Endothelial cell of umbilical vein (primary cell): ENCODE data around the gene SNX30. TPM values are rescaled to one million over a fixed set of nuclear protein-coding genes. Genes with fewer than 3 reads are reported as not detected.

Experiments used
- BruUV-seq: library from RNA; stranded (reverse); fragments of 400-500 nt; replicated peaks from 2 replicates; lab custom pipeline; 2021; lab: Mats Ljungman, UMichigan
- CTCF ChIA-PET: fragments of 300-600, 350-600 bp; sonication (Branson Sonifier 250); formaldehyde crosslinking; loops from one replicate; lab custom pipeline; 2021; ENCODE audit warnings: antibody characterized with exemption, inconsistent platforms; lab: Charles Lee
- POLR2A ChIA-PET: fragments of 300-600, 350-600 bp; sonication (Branson Sonifier 250); formaldehyde crosslinking; loops from one replicate; lab custom pipeline; 2021; ENCODE audit warnings: antibody characterized with exemption, inconsistent platforms; lab: Charles Lee
- DNase-seq: peaks from one replicate; pipeline ENCODE4 v3.0.0-alpha.2; 2011; ENCODE audit warnings: low read depth, low spot score
- FAIRE-seq: peaks from 2 replicates; lab custom pipeline; 2011; peaks lifted over from hg19 to GRCh38; lab: Jason Lieb, UNC
- H2AFZ ChIP-seq: 2 replicates; pipeline ENCODE4 v1.6.0; 2012; ENCODE audit warnings: low read depth, low read length, control low read depth, inconsistent platforms
- H3K27ac ChIP-seq: 2 replicates; pipeline ENCODE4 v1.5.1; 2011; ENCODE audit warnings: low read depth, mild to moderate bottlenecking, control low read depth, low read length, moderate library complexity; ENCODE audit not compliant: insufficient read depth
- H3K27me3 ChIP-seq, 2 experiments: 2 replicates each; pipeline versions ENCODE4 v1.6.0 to v1.6.1; 2011; ENCODE audit warnings: low read length in 2 of 2, mixed read lengths in 1 of 2; ENCODE audit not compliant: control insufficient read depth in 2 of 2, insufficient read depth in 2 of 2
- H3K36me3 ChIP-seq, 2 experiments: 2 replicates in 1 of 2; 3 replicates in 1 of 2; pipeline ENCODE4 v1.5.1; 2011; ENCODE audit warnings: low read length in 2 of 2, mild to moderate bottlenecking in 1 of 2, moderate library complexity in 1 of 2; ENCODE audit not compliant: control insufficient read depth in 2 of 2, insufficient read depth in 2 of 2; ENCODE audit errors: extremely low read depth in 1 of 2
- H3K4me1 ChIP-seq: 3 replicates; pipeline ENCODE4 v1.5.1; 2011; ENCODE audit warnings: mild to moderate bottlenecking, low read length; ENCODE audit not compliant: control insufficient read depth, insufficient read depth; ENCODE audit errors: extremely low read depth
- H3K4me2 ChIP-seq: 2 replicates; pipeline ENCODE4 v1.6.1; 2011; ENCODE audit warnings: low read length, control low read depth, mixed read lengths; ENCODE audit not compliant: insufficient read depth
- H3K4me3 ChIP-seq, 3 experiments: fragments of 200-600 bp in 1 of 3; sonication (generic), shearing (Covaris generic) in 1 of 3; replicated peaks in 1 of 3; 2 replicates each; pipeline ENCODE4 v1.5.1; 2011 to 2016; ENCODE audit warnings: control low read depth in 3 of 3, low read length in 3 of 3, mild to moderate bottlenecking in 2 of 3, inconsistent platforms in 1 of 3, low read depth in 1 of 3, moderate library complexity in 1 of 3; ENCODE audit not compliant: insufficient read depth in 1 of 3
- H3K79me2 ChIP-seq: 2 replicates; pipeline ENCODE4 v1.6.0; 2012; ENCODE audit warnings: low read length, inconsistent platforms; ENCODE audit not compliant: control insufficient read depth, insufficient read depth
- H3K9ac ChIP-seq: replicated peaks from 2 replicates; pipeline ENCODE3; 2011; ENCODE audit warnings: low read length, control low read depth; ENCODE audit not compliant: insufficient read depth; ENCODE audit errors: extremely low read depth
- H3K9me1 ChIP-seq: replicated peaks from 3 replicates; pipeline ENCODE4 v1.6.0; 2011; ENCODE audit warnings: mild to moderate bottlenecking, low read length; ENCODE audit not compliant: control insufficient read depth, insufficient read depth; ENCODE audit errors: extremely low read depth
- H3K9me3 ChIP-seq: replicated peaks from 2 replicates; pipeline ENCODE4 v1.5.1; 2012; ENCODE audit warnings: low read length, inconsistent platforms; ENCODE audit not compliant: control insufficient read depth, insufficient read depth
- H4K20me1 ChIP-seq: replicated peaks from 2 replicates; pipeline ENCODE3; 2011; ENCODE audit warnings: mild to moderate bottlenecking, low read length; ENCODE audit not compliant: control insufficient read depth, insufficient read depth; ENCODE audit errors: extremely low read depth
- EZH2 ChIP-seq: IDR thresholded peaks from 2 replicates; pipeline ENCODE4 v1.6.1; 2012; ENCODE audit warnings: borderline replicate concordance, low read depth, mild to moderate bottlenecking, moderate library complexity, low read length, inconsistent platforms; ENCODE audit not compliant: severe bottlenecking
- FOS ChIP-seq: IDR thresholded peaks from 2 replicates; pipeline ENCODE4 v1.6.1; 2011; ENCODE audit warnings: mild to moderate bottlenecking, low read length, moderate library complexity, borderline replicate concordance; ENCODE audit not compliant: insufficient read depth
- GATA2 ChIP-seq: IDR thresholded peaks from 2 replicates; pipeline ENCODE4 v1.7.0; 2011; ENCODE audit warnings: low read depth, mild to moderate bottlenecking, moderate library complexity, mixed read lengths, low read length; ENCODE audit not compliant: insufficient read length, insufficient read depth
- JUN ChIP-seq: IDR thresholded peaks from 2 replicates; pipeline ENCODE4 v1.6.1; 2011; ENCODE audit warnings: borderline replicate concordance, low read depth; ENCODE audit not compliant: insufficient read length, insufficient read depth
- MYC ChIP-seq: IDR thresholded peaks from one replicate; pipeline ENCODE4 v1.6.1; 2011; ENCODE audit warnings: mild to moderate bottlenecking, low read depth, low read length
- POLR2A ChIP-seq: IDR thresholded peaks from 2 replicates; pipeline ENCODE4 v1.6.1; 2012; ENCODE audit warnings: low read depth, mild to moderate bottlenecking, control low read depth, low read length
- POLR2AphosphoS5 ChIP-seq: IDR thresholded peaks from 2 replicates; pipeline ENCODE4 v1.6.1; 2012; ENCODE audit warnings: low read depth, mild to moderate bottlenecking, control low read depth, low read length, moderate library complexity; ENCODE audit not compliant: insufficient read depth
- dilution Hi-C: fragments of 300-500 bp; cut with MboI; formaldehyde crosslinking; loops from one replicate; pipeline ENCODE4 v1.15.0; 2019; ENCODE audit warnings: low sequenced_read_pairs; ENCODE audit not compliant: extremely low pct_ligation_motif_present
- intact Hi-C: fragments of 100-400 bp; cut with micrococcal nuclease; formaldehyde crosslinking; loops from one replicate; pipeline ENCODE4 v1.10.0; 2022
- polyA plus RNA-seq, 4 experiments: library from polyadenylated mRNA; depleted of rRNA in 3 of 4; stranded (reverse) in 3 of 4; unstranded in 1 of 4; fragments of >200 nt; gene quantifications; 2 replicates each; pipeline versions ENCODE4 v1.2.1 to v1.2.3, GENCODE V29; 2011 to 2012; ENCODE audit warnings: missing spikeins in 1 of 4
- total RNA-seq: library from RNA; stranded (reverse); gene quantifications from 2 replicates; pipeline ENCODE4 v1.2.3, GENCODE V29; 2021
- TF ChIP-seq, protein P1 (sequence below), 2 donors: IDR thresholded peaks; 1 replicate in 1 of 2; 2 replicates in 1 of 2; pipeline ENCODE4 v1.5.1; 2011; ENCODE audit warnings: low read length in 2 of 2, mild to moderate bottlenecking in 2 of 2, moderate library complexity in 2 of 2, control low read depth in 1 of 2, inconsistent platforms in 1 of 2, low read depth in 1 of 2; ENCODE audit not compliant: insufficient read depth in 1 of 2; ENCODE audit errors: extremely low read depth in 1 of 2
- TF ChIP-seq, protein P2 (sequence below): IDR thresholded peaks from 2 replicates; pipeline ENCODE4 v1.6.1; 2011; ENCODE audit not compliant: insufficient read depth, insufficient read length

SNX30 gene
- total and polyA plus RNA-seq, 2 donors (not counting 3 experiments of a cell fraction or from before 2014, with no cell fraction given), result 2.8 to 6.3 TPM

DNA sequence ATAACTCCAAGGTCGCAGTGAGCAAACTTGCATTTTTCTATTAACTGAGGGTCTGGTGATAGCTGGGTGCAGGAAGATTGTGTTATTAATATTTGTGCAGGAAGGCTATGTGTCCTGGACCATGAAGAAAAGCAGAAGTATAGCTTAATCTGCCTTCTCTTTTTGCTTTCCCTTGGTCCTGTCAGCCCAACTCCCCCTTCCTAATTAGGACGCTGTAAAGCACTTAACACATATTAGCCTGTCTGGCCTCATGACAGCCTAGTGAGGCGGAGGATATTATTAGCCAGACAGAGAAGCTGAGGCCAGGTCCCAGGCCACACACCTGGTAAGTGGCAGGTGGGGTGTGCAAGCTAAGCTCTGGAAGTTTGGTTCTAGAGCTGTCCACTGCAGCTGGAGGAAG is 110.6 kb downstream of the SNX30 start:
- Histone ChIP-seq H3K4me2 (no peak overlapping the region), H3K79me2 (no peaks in the 10 kb centered on the region), H3K9ac (no peak overlapping the region), H3K9me3 (no peaks in the 10 kb centered on the region), H4K20me1 (no peaks in the 10 kb centered on the region), H3K36me3 (no peaks in the 10 kb centered on the region), H3K9me1 (no peaks in the 10 kb centered on the region), H3K4me1 (no peaks in the 10 kb centered on the region), H3K27ac (no peak overlapping the region), H3K27me3 (no peaks in the 10 kb centered on the region), H3K4me3 (no peak overlapping the region), H2AFZ (no peak overlapping the region)
- POLR2A ChIA-PET, result no interaction called here
- FAIRE-seq (no peak), DNase-seq (no peak)
- BruUV-seq, result no TSS peak
- dilution Hi-C loops (no loop called here), intact Hi-C loops (no loop called here)
- CTCF ChIA-PET, result interaction anchor here (0.6 to 2.1 kb wide), 2 partner anchors 17 to 42 kb away, joined by 3 to 10 read pairs; no protein-coding TSS in a partner anchor
- TF ChIP-seq JUN (no peak), MYC (no peak), EZH2 (no peak), POLR2A (no peak), GATA2 (no peak), POLR2AphosphoS5 (no peak), FOS (no peak)
- TF ChIP-seq, protein P1, sequence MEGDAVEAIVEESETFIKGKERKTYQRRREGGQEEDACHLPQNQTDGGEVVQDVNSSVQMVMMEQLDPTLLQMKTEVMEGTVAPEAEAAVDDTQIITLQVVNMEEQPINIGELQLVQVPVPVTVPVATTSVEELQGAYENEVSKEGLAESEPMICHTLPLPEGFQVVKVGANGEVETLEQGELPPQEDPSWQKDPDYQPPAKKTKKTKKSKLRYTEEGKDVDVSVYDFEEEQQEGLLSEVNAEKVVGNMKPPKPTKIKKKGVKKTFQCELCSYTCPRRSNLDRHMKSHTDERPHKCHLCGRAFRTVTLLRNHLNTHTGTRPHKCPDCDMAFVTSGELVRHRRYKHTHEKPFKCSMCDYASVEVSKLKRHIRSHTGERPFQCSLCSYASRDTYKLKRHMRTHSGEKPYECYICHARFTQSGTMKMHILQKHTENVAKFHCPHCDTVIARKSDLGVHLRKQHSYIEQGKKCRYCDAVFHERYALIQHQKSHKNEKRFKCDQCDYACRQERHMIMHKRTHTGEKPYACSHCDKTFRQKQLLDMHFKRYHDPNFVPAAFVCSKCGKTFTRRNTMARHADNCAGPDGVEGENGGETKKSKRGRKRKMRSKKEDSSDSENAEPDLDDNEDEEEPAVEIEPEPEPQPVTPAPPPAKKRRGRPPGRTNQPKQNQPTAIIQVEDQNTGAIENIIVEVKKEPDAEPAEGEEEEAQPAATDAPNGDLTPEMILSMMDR (IDR thresholded peaks at IDR 0.05; ENCODE audit: extremely low read depth in 1 of 2, insufficient read depth in 1 of 2, low read depth in 1 of 2, low read length in 2 of 2), result no peak
- TF ChIP-seq, protein P2, sequence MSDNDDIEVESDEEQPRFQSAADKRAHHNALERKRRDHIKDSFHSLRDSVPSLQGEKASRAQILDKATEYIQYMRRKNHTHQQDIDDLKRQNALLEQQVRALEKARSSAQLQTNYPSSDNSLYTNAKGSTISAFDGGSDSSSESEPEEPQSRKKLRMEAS, result no peak
